GM12873 (cell line): ENCODE measurements around the gene PSMG2.

Experiments used
- CTCF ChIP-seq: IDR thresholded peaks from 2 replicates; pipeline ENCODE4 v1.5.1; 2012; ENCODE audit warnings: low read depth, mild to moderate bottlenecking, moderate library complexity, low read length, control low read depth; ENCODE audit not compliant: insufficient read depth; ENCODE audit errors: missing control alignments

PSMG2 gene

GRCh38 chr18:12747530-12748315 is 44.9 kb downstream of the PSMG2 start:
- no peak for TF ChIP-seq CTCF

- no peak for TF ChIP-seq CTCF
Measured at GRCh38 chr18:12748671-12749070, 45.8 kb downstream of the PSMG2 start.

- no peak for TF ChIP-seq CTCF
Measured at GRCh38 chr18:12749121-12749520, 46.3 kb downstream of the PSMG2 start.

GRCh38 chr18:12750076-12750714 is 47.4 kb downstream of the PSMG2 start:
- TF ChIP-seq CTCF = no peak

- no peak for TF ChIP-seq CTCF
Measured at GRCh38 chr18:12750715-12751502, 48.1 kb downstream of the PSMG2 start.

GRCh38 chr18:12751503-12751884 is 48.7 kb downstream of the PSMG2 start:
- no peak for TF ChIP-seq CTCF

GRCh38 chr18:12751891-12752290 is 49.0 kb downstream of the PSMG2 start:
- TF ChIP-seq CTCF = no peak
